GM21717 (cell line): ENCODE measurements around the gene TMEM234.

Source experiments
- ATAC-seq: cut with Tn5 transposase; IDR thresholded peaks from one replicate; pipeline ENCODE4 v1.9.1; 2021; ENCODE audit warnings: mild to moderate bottlenecking, moderate library complexity; ENCODE audit not compliant: unreplicated experiment

Gene TMEM234

DNA sequence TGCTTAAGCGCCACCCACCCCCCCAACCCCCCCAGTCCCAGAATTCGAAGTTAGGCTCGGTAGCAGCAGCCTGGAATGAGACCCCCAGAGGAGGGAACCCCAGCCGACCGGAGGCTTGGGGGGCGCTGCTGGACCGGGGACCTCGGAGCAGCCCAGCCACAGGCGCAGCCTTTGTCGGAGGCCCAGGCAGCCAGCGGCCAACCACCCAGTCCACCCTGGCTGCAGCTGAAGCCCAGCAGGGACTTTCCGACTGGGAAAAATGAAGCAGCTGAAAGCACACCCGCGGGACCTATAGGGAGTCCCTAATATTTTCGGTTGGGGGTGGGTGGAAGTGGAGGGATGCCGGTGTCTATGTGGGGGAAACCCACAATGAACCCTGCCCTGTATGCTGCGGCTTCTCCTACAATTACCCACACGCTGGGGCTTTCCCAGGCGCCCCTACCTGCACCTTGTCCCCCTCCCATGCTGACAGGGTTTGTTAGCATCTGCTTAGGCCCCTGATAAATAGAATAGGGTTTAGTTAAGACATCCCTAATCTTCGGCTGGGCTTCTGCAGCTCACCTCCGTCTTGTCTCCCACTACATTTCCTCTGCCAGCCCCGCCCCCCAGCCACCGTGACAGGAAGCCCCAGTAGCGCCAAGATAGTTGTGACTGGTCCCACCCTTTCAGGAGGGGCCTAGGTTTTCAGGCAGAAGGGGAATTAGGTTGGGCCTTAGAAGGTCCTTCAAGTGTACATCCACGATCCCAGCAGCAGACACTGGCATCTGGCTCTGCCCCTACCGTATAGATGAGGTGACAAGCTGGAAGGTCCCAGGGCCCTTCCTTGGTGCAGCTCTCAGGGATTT is 20.9 kb downstream of the TMEM234 start:
- ATAC-seq, result peak; percentile 39

DNA sequence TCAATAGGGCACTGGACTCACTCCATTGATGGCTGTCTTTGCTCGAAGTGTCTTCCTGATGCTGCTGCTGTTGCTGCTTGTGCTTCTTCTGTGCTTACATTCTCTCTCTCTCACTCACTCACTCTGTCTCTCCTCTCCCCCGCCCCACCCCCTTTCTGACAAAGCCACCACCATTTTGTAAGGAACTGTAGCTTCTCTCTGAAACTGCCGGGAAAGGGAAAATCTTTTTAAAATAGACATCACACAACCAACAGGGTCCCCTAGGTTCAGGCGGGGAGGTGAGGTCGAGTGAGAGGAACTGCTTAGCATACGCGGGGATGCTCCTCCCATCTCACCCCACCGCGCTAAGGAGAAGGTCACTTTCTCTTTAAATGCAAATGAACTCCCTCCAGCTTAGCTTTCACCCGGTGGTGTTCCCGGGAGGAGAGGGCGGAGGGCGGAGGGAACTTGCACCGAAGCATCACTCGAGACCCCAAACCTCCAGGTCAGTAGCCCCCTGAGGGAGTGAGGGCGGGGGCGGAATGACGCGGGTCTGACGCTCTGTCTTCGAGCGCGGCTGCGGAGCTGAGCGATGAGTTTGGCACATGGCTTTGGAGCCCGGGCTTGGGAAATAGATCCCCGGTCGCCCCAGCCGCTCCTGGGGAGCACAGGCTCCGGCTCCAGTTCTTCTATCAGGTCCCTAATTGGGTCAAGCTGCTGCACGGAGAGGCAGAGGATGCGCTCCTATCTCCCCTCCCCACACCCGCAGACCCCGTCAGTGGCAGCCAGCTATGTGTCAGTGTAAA is 21.7 kb downstream of the TMEM234 start, which contains the start of gene CCDC28B:
CCDC28B (plus strand) TSS at position 370 of the 785 bp plus-strand sequence. CDS start 1,341 bp downstream, outside the sequence.
- ATAC-seq, result no peak

DNA sequence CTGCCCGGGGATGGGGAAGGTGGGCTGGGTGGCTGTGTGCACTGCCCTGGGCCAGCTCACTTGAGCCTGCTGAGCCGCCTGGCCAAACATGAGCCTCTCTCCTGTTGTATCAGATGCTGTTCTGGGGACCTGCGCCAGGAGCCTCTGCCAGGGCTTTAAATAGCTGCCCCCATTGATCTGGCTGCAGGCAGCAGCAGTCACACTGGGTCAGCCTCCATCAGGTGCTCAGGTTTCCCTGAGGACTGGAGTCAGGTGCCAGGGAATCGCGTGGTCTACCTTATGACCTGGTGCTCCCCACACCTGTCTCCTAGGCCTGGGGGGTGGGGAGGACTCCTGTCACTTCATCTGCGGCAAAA is 22.5 kb downstream of the TMEM234 start:
- no peak for ATAC-seq

DNA sequence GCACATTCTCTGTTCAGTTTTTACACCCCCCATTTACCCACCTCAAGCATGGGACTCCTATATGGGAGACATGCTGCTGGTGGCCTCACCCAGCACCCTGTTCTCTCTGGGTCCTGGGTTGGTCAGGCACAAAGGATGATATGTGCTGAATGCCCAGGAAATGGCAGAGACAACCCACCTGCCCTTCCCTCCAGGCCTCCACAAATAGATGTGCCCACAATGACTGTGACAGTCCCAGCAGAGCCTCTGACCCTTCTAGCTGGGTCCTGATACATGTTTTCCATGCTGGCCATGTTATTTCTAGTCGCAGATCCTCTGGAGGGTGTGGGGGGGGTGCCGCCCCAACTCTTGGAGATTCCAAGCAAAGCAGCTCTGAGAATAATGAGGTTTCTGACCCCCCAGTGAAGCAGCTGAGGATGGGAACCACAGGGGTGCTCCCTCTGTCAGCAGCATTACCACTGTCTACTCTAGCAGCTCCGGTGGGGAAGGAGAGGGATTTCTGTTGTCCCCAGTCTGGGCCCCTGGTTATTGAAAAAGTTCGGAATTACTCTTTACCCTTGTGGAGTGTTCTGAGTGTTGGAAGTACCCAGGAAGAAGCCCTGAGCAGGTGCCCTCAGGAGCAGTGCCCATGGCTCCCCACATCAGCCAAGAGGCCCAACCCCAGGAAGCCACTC is 23.0 kb downstream of the TMEM234 start:
- no peak for ATAC-seq

DNA sequence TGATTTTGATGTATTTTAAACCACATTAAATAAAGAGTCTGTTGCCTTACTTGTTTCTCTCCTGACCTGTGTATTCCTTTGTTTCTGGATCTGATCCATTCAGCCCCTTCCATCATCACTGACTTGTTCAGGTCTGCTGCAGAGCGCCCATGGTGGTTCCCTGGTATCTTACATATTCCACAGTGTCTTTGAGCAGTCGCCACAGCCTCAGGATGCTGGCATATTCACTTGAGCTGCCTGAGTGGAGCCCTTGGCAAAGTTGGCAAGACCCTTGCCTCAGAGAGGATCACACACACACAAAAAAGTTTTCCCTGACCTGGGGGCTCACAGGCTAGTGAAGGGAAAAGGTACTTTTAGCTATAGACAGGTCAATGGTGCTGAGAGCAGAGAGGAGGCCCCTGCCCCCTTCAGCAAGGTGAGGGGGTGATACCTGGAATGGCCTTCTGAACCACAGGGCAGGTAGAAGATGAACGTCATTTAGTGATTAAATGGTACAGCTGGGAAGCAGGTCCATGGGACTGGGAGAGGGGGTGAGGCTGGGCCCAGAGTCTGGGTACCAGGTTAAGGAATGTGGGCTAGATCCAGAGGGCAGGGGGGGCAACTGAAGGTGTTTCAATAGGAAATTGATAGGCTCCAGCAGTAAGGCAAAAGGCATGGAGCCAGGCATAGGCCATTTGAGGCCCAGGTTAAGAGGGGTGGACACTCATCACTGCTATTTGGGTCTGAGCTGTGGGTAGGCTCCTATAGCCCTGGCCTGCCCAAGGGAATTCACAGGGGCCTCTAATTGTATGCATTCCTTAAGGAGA is 23.7 kb downstream of the TMEM234 start:
- no peak for ATAC-seq

DNA sequence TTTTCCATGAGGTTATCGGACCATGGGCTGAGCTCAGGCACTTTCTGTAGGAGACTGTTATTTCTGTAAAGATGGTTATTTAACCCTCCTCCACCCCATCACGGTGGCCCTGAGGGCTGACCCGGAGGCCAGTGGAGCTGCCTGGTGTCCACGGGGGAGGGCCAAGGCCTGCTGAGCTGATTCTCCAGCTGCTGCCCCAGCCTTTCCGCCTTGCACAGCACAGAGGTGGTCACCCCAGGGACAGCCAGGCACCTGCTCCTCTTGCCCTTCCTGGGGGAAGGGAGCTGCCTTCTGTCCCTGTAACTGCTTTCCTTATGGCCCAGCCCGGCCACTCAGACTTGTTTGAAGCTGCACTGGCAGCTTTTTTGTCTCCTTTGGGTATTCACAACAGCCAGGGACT is 24.3 kb downstream of the TMEM234 start:
- ATAC-seq, result no peak

DNA sequence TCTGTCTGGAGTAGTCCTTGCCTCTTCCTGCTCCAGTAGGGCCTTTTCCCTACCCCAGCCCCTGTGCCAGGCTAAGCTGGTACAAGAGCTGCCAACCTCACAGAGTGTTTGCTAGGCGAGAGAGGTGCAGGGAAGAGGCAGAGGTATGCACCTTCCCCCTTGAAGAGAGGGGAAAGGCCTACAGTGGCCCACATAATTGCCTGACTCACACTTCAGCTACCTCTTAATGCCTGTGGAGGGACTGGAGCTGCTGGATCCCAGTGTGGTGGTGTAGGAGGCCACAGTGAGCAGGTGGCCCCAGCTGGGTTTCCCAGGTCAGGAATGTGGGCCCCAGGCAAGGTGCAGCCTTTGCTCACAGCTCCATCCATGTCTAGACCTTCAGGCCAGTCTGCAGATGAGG is 25.1 kb downstream of the TMEM234 start:
- no peak for ATAC-seq

DNA sequence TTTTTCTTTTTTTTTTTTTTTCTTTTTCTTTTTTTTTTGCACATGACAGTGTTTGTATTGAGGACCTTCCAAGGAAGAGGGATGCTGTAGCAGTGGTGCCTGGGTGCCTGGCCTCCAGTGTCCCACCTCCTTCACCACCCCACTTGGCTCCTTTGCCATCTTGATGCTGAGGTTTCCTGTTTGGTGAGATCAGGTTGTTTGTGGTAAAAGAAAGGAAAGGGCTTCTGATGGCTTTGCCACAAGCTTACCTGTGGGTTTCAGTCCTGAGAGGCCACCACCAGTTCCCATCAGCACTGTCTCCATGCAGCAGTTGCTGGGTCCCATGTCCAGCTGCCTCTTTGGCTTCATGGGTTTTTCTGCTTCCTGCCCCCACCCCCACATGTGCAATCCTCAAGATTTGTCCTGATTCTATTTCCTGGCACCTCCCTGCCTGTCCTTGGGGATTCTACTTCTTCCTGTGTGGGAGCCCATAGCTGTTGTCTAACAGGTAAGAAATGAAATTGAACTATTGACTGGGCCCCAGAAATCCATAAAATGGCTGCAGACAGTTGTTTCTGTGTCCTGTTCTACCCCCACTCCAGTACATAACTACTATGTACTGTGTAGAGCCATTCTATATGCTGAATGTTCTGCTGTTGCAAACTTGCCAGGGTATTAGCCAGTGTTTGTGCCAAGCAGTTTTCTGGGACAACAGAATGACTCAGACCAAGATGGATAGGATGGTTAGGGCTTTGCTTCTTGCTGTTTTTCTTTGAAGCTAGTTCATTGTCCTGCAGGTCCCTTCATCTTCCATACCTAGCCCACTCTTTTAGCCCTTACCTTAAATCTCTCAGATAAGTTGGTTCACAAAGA is 26.0 kb downstream of the TMEM234 start:
- no peak for ATAC-seq

DNA sequence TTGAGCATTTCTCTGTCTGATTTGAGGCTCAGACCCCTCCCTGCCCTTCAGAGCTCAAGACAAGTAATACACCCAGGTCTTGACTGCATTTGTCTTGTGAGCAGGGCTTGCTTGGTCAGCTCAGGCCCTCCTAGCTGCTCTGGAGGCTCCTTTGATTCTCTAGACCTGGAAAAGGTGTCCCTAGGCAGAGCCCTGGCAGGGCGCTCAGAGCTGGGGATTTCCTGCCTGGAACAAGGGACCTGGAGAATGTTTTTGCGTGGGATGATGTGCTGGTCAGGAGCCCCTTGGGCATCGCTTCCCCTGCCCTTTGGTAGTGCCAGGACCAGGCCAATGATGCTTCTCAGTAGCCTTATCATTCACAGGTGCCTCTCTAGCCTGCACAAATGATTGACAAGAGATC is 26.6 kb downstream of the TMEM234 start:
- ATAC-seq, result no peak

DNA sequence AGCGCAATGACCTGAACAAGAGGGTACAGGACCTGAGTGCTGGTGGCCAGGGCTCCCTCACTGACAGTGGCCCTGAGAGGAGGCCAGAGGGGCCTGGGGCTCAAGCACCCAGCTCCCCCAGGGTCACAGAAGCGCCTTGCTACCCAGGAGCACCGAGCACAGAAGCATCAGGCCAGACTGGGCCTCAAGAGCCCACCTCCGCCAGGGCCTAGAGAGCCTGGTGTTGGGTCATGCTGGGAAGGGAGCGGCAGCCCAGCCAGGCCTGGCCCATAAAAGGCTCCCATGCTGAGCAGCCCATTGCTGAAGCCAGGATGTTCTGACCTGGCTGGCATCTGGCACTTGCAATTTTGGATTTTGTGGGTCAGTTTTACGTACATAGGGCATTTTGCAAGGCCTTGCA is 27.2 kb downstream of the TMEM234 start:
- ATAC-seq, result no peak

DNA sequence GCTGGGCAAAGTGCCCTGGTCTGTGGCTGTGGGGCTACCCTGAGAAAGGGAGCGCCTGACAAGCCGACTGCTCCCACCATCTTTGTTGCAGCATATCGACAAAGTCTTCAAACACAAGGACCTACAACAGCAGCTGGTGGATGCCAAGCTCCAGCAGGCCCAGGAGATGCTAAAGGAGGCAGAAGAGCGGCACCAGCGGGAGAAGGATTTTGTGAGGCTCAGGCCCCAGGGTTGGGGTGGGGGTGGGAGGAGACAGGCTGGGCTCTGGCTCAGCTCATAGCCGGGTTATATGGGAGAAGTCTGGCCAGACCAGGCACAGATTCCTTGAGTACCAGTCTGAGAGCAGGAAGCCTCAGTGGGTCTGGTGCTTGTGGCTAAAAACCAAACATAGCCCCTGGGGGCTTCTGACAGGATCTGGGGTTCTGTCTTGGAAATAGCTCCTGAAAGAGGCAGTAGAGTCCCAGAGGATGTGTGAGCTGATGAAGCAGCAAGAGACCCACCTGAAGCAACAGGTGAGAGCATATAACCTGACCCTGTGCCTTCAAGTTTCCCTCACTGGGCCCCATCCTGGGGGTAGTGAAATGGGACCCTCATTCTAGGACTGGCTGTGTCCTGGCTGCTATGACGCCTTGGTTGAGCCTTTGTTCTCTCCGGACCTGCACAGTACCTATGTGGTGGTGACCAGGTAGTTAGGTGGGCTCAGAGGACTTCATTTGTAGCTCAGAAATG is 29.8 kb downstream of the TMEM234 start:
- no peak for ATAC-seq

DNA sequence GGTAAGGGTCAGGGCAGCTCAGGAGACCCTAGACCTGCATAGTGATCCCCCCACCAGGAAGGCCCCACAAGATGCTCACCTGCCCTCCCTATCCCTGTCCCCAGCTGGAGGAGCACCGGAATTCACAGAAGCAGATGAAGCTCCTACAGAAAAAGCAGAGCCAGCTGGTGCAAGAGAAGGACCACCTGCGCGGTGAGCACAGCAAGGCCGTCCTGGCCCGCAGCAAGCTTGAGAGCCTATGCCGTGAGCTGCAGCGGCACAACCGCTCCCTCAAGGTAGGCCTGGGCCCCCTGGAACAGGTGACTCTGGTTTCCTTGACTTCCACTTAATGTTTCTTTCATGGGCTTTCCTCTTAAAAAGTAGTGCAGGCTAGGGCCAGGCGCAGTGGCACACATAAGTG is 34.3 kb downstream of the TMEM234 start:
- no peak for ATAC-seq

DNA sequence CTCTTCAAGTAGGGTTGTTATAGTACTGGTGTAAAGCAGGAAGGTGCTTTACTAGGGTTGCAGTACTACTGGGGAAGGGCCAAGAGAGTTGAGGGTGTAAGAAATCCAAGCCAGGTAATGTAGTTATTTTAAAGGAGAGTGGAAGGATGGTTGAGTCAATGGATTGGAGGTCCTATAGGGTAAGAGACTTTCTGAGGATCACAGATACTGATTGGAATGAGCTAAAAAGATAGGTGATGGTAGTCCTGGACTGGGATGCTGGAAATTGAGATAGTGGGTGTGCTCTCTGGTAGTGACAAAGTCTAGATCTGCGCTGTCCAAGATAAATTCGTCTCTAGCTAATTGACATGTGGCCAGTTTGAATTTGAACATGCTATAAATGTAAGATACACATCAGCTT is 35.7 kb downstream of the TMEM234 start:
- ATAC-seq, result no peak

DNA sequence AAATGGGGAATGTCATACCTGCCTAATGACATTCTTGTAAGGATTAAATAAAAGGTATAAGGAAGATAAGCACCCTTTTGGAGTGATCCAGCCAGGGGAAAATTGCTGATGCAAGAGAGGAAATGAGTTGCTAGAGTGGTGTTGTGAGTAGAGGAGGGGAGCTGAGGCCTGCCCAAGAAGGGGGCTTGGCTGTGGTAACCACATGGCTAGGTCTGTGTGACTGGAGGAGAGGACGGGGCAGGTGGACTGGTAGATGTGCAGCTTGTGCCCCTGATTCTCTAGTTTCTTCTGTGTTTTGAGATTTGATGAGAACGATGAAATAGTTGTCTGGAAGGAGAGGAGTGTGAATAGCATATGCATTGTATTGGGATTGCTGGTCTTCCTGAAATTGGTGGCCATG is 36.1 kb downstream of the TMEM234 start:
- ATAC-seq, result no peak

DNA sequence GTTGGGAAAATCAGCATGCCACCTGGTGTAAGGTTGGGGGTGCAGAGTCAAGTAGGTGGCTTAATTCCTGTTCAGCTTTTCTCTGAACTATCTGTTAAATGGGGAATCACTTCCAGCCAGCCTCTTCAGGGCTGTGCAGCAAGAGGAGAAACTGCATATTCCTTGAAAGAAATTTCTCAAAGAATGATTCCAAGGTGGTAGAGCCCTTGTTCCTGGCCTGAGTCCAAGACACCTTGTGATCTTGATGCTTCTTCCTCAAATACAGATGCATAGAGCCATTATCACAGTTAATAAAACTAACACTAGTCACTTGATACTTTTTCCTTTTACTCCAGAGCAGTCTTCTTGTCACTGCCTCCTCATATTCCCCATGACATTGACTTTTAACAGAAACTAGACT is 37.5 kb downstream of the TMEM234 start:
- ATAC-seq, result no peak

DNA sequence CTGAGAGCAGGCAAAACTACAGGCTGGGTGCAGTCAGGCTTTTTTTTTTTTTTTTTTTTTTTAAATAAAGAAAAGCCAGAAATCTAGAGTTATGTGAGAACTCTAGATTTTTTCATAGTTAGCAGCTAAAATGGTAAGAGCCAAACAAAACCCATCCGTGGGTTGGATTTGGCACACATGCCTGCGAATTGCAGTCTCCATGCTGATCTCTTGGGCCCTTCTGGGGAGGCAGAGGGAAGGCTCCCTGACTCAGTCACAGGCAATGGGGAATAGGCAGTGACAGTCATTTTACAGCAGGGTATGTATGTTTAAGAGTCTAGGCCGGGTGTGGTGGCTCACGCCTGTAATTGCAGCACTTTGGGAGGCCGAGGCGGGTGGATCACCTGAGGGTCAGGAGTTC is 40.1 kb downstream of the TMEM234 start:
- no peak for ATAC-seq

DNA sequence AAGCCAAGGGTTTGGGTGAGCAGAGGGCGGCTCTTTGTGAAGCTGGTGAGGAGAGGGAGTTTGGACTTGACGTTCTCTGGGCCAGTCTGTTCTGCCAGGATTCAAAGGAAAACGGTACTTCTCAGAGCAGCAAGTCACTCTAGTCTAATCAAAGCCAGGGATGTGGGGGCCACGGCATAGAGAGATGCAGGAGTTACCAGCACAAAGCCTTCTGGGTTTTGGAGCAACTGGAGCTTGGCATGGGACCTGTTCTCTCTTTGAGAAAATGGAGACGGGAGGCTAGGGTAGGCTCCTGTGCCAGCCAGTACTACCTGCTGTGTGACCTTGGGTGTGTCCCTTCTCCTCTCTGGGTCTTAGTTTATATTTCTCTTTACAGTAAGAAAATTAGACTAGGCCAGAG is 40.6 kb downstream of the TMEM234 start:
- no peak for ATAC-seq

DNA sequence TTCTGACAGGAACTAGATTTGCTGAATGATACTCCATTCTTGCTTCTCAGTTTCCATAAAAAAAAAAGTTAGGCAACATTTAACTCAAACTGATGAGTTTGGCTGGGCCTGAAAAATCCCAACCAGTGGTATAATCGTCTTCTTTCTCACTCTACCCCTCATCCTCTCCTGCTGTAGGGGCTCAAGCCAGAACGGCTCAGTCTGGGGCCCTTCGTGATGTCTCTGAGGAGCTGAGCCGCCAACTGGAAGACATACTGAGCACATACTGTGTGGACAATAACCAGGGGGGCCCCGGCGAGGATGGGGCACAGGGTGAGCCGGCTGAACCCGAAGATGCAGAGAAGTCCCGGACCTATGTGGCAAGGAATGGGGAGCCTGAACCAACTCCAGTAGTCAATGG is 41.1 kb downstream of the TMEM234 start:
- no peak for ATAC-seq
